Measurements from ENCODE around the gene SKP1.

The SKP1 gene

GRCh38 chr5:134203630-134204029 is 26.9 kb upstream of the SKP1 start:
- POLR2A ChIA-PET = no interaction called here
- CTCF ChIA-PET = interaction anchor here (1.0 to 4.2 kb wide), 7 partner anchors 9 to 86 kb away, joined by 4 to 12 read pairs (median 5); no protein-coding TSS in a partner anchor
- no peak for DNase-seq (ENCODE audit: extremely low spot score)
- no peak for TF ChIP-seq CTCF (IDR thresholded peaks at IDR 0.05; ENCODE audit: control extremely low read depth, extremely low read depth, low read depth, missing control alignments)

- POLR2A ChIA-PET = no interaction called here
- CTCF ChIA-PET = interaction anchor here (1.2 to 9.0 kb wide), 5 partner anchors 10 to 391 kb away, joined by 3 to 57 read pairs (median 12); no protein-coding TSS in a partner anchor
- no peak for TF ChIP-seq CTCF (IDR thresholded peaks at IDR 0.05; ENCODE audit: control extremely low read depth, extremely low read depth, low read depth, missing control alignments)
- no peak for DNase-seq (ENCODE audit: extremely low spot score)
Observed at GRCh38 chr5:134195666-134196065, 18.9 kb upstream of the SKP1 start.

DNA sequence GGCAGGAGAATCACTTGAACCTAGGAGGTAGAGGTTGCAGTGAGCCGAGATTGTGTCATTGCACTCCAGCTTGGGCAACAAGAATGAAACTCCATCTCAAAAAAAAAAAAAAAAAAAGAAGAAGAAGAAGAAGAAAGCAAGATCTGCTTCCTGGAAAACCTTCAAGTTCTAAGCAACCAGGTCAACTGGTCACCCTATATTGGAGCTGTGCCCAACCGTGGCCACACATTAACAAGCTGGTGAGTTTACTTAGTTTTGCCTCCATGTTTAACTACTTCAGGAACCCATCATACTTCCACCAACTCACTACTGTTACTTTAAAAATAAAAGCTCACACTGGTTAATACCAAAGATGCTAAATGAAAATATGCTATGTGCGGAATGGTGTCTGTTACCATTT is 12.3 kb upstream of the SKP1 start:
- TF ChIP-seq CTCF (IDR thresholded peaks at IDR 0.05; ENCODE audit: control extremely low read depth, extremely low read depth, low read depth, missing control alignments) = no peak
- CTCF ChIA-PET = interaction anchor here (0.7 to 9.0 kb wide), 7 partner anchors 12 to 149 kb away, joined by 3 to 57 read pairs (median 4); no protein-coding TSS in a partner anchor
- POLR2A ChIA-PET = interaction anchor here (1.9 to 2.5 kb wide), 2 partner anchors 12 kb away, joined by 5 to 14 read pairs; partner anchors contain the start of gene SKP1
- DNase-seq (ENCODE audit: extremely low spot score) = no peak

DNA sequence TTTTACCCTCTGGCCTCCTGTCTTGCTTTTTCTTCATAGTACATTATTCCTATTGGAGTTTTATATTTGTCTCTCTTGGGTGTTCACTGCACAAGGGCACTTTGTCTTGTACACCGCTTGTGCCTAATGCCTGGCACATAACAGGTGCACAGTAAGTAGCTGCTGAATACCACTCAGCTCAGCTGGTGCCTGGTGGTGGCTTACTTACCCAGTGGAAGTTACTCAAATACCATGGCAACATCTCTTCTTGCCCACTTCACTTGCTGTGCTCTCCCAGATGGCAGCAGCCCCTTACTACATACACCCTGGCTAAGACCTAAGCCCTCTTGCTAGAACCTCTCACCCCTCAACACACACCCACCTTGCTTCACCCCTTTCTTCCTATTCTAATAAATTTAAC is 11.3 kb upstream of the SKP1 start:
- POLR2A ChIA-PET = interaction anchor here (1.9 to 2.5 kb wide), 2 partner anchors 11 to 13 kb away, joined by 5 to 14 read pairs; partner anchors contain the start of gene SKP1
- no peak for TF ChIP-seq CTCF (IDR thresholded peaks at IDR 0.05; ENCODE audit: control extremely low read depth, extremely low read depth, low read depth, missing control alignments)
- DNase-seq (ENCODE audit: extremely low spot score) = no peak
- CTCF ChIA-PET = interaction anchor here (0.7 to 9.0 kb wide), 9 partner anchors 8 to 399 kb away, joined by 3 to 57 read pairs (median 7); no protein-coding TSS in a partner anchor

DNA sequence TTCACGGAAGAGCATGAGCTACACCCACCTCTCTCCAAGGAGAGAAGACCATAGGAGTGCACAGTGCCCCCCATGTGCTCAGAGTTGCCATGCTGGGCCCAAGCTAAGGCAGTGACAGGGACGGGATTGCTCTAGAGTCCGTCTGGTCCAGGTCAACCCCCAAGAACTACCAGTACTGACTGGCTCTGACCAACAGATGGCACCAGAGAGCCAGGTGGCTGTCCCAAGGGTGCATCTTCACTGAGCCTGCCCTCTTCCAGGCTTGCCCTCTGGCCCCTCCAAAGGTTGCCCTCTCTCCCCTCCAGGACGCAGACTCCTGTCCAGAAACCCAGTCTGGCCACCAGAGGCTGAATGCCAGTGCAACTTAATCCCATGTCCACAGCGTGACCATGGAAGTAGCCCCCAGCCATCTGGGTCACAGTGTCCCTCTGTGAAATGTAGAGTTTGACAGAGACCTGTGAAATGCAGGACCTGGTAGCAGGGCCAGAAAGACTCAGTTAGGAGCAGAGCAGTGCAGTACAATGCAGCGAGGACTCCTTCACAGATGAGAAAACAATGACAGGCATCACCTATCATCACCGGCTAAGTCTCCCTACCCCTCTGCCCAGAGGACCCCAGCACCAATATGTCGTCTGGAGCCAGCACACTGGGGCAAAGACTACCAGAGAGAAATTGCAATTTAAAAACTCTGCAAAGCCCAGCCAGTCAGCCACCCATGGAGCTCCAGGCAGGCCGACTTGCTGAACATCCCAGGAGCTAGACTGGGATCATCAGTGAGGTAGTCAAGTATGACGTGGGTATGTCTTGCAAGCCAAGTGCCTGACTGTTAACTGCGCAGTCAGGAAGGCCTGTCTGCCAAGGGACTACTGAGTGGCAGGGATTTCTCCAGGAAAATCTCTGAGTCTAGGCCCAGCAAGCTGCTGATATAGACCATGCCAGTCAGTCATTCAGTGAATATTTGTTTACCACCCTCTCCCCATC is 7.7 kb upstream of the SKP1 start:
- peak; percentile 93 for TF ChIP-seq CTCF (IDR thresholded peaks at IDR 0.05; ENCODE audit: control extremely low read depth, extremely low read depth, low read depth, missing control alignments)
- peak; percentile 84 for DNase-seq (ENCODE audit: extremely low spot score)
- CTCF ChIA-PET = interaction anchor here (0.6 to 6.4 kb wide), 31 partner anchors 8 to 415 kb away, joined by 3 to 139 read pairs (median 5); partner anchors contain the start of gene PPP2CA
- POLR2A ChIA-PET = interaction anchor here (1.7 kb wide), 1 partner anchor 9 kb away, joined by 6 read pairs; no protein-coding TSS in a partner anchor

DNA sequence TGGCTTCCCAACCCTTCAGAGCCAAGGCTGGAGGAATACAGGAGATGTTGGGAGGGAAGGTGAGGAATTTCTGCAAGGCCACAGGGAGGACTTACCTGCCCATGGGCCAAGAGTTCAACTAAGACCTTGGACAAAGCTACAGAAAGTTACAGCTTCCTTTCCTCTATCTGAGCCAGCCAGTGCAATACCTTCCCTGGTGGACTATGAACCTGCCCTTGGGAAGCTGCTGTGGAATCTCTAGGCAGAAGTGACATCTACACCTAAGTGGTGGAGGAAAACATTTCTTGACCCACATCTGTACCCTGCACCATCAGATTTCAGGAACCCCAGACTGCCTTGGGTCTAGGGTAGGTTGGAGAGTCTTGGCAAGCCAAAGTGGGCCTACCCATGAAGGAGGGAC is 6.7 kb upstream of the SKP1 start:
- CTCF ChIA-PET = interaction anchor here (0.7 to 6.4 kb wide), 24 partner anchors 9 to 416 kb away, joined by 3 to 139 read pairs (median 4); partner anchors contain the start of gene PPP2CA
- no peak for DNase-seq (ENCODE audit: extremely low spot score)
- TF ChIP-seq CTCF (IDR thresholded peaks at IDR 0.05; ENCODE audit: control extremely low read depth, extremely low read depth, low read depth, missing control alignments) = no peak
- POLR2A ChIA-PET = no interaction called here
